ENCODE results near the gene PARD3B.
A peak's percentile ranks its signal among the peaks of the same experiment; 100 is the strongest.

PARD3B gene

GRCh38 chr2:204683384-204683783, 138.1 kb downstream of the PARD3B start:
- POLR2A ChIA-PET (ENCODE audit: low non-redundant PET) = no interaction called here
- no peak for DNase-seq (ENCODE audit: low spot score)
- CTCF ChIA-PET = no interaction called here
- TF ChIP-seq CTCF (conservative IDR thresholded peaks at IDR 0.05; ENCODE audit: low read depth) = no peak
- no peak overlapping the region for H3K27ac ChIP-seq

- ChIA-PET CTCF (no interaction called here), POLR2A (ENCODE audit: low non-redundant PET) (no interaction called here)
- DNase-seq (ENCODE audit: low spot score) = no peak
- TF ChIP-seq CTCF (conservative IDR thresholded peaks at IDR 0.05; ENCODE audit: low read depth) = no peak
- no peak overlapping the region for H3K27ac ChIP-seq
These were observed 141.1 kb downstream of the PARD3B start for GRCh38 chr2:204686406-204686805.

- no peak for TF ChIP-seq CTCF (conservative IDR thresholded peaks at IDR 0.05; ENCODE audit: low read depth)
- no peak for DNase-seq (ENCODE audit: low spot score)
- ChIA-PET POLR2A (ENCODE audit: low non-redundant PET) (no interaction called here), CTCF (no interaction called here)
- H3K27ac ChIP-seq = no peak overlapping the region
These were observed 142.5 kb downstream of the PARD3B start for GRCh38 chr2:204687776-204688175.

- DNase-seq (ENCODE audit: low spot score) = peak; percentile 62
- TF ChIP-seq CTCF (conservative IDR thresholded peaks at IDR 0.05; ENCODE audit: low read depth) = peak; percentile 77
- POLR2A ChIA-PET (ENCODE audit: low non-redundant PET) = no interaction called here
- CTCF ChIA-PET = interaction anchor here (0.5 to 1.8 kb wide), 10 partner anchors 29 to 1234 kb away, joined by 3 to 6 read pairs (median 4); no protein-coding TSS in a partner anchor
- no peak overlapping the region for H3K27ac ChIP-seq
These were observed 146.7 kb downstream of the PARD3B start for GRCh38 chr2:204691911-204692510.

- ChIA-PET POLR2A (ENCODE audit: low non-redundant PET) (no interaction called here), CTCF (interaction anchor here (0.7 to 1.8 kb wide), 4 partner anchors 29 to 1234 kb away, joined by 3 to 6 read pairs (median 4); no protein-coding TSS in a partner anchor)
- TF ChIP-seq CTCF (conservative IDR thresholded peaks at IDR 0.05; ENCODE audit: low read depth) = no peak
- H3K27ac ChIP-seq = no peak overlapping the region
- no peak for DNase-seq (ENCODE audit: low spot score)
These were observed 147.5 kb downstream of the PARD3B start for GRCh38 chr2:204692790-204693189.

GRCh38 chr2:204693262-204693661, 148.0 kb downstream of the PARD3B start:
- POLR2A ChIA-PET (ENCODE audit: low non-redundant PET) = no interaction called here
- H3K27ac ChIP-seq = no peak overlapping the region
- DNase-seq (ENCODE audit: low spot score) = no peak
- CTCF ChIA-PET = interaction anchor here (0.6 to 1.8 kb wide), 2 partner anchors 666 to 1233 kb away, joined by 4 to 6 read pairs; no protein-coding TSS in a partner anchor
- no peak for TF ChIP-seq CTCF (conservative IDR thresholded peaks at IDR 0.05; ENCODE audit: low read depth)

All from RWPE1 (cell line).